B cell (primary cell): ENCODE measurements around the gene PSMG4. TPM values are rescaled to one million over a fixed set of nuclear protein-coding genes. Genes with fewer than 3 reads are reported as not detected.

Experiments
- ATAC-seq: fragments of 200-7000 bp; cut with Tn5 transposase; one replicate; pipeline ENCODE4 v1.10.0; 2021; ENCODE audit warnings: low read depth, mild to moderate bottlenecking, moderate number of reproducible peaks, moderate library complexity
- CTCF ChIA-PET: fragments of 350-600 bp; sonication (Branson Sonifier 250); formaldehyde crosslinking; loops from one replicate; lab custom pipeline; 2021; ENCODE audit warnings: antibody characterized with exemption, inconsistent platforms; lab: Charles Lee
- POLR2A ChIA-PET: fragments of 350-600 bp; sonication (Branson Sonifier 250); formaldehyde crosslinking; loops from one replicate; lab custom pipeline; 2021; ENCODE audit warnings: antibody characterized with exemption; lab: Charles Lee
- DNase-seq: peaks from one replicate; pipeline ENCODE4 v3.0.0; 2013
- H2AFZ ChIP-seq: 2 replicates; pipeline ENCODE4 v1.6.1; 2012; ENCODE audit warnings: mild to moderate bottlenecking, low read depth, low read length; ENCODE audit not compliant: insufficient read depth, poor library complexity, severe bottlenecking
- H3K27ac ChIP-seq, 2 donors: 1 replicate in 1 of 2; 2 replicates in 1 of 2; pipeline ENCODE4 v1.5.1; 2012 to 2013; ENCODE audit warnings: low read length in 2 of 2, mild to moderate bottlenecking in 2 of 2, moderate library complexity in 1 of 2
- H3K27me3 ChIP-seq, 4 experiments: fragments of 200-600 bp in 1 of 4; sonication (generic) in 1 of 4; replicated peaks in 1 of 4; 1 replicate in 2 of 4; 2 replicates in 2 of 4; pipeline versions ENCODE4 v1.6.1 to v1.7.0; 2013 to 2016; ENCODE audit warnings: low read length in 3 of 4, mild to moderate bottlenecking in 2 of 4, mixed read lengths in 1 of 4, moderate library complexity in 1 of 4; ENCODE audit not compliant: insufficient read depth in 4 of 4, control insufficient read depth in 3 of 4; ENCODE audit errors: control extremely low read depth in 1 of 4
- H3K36me3 ChIP-seq, 2 experiments: replicated peaks in 1 of 2; 1 replicate in 1 of 2; 2 replicates in 1 of 2; pipeline versions ENCODE4 v1.6.1 to v1.7.1; 2013; ENCODE audit warnings: low read length in 1 of 2; ENCODE audit not compliant: insufficient read depth in 2 of 2, control insufficient read depth in 1 of 2; ENCODE audit errors: control extremely low read depth in 1 of 2, extremely low read depth in 1 of 2
- H3K4me1 ChIP-seq, 2 donors: fragments of 200-600 bp in 1 of 2; sonication (generic) in 1 of 2; 1 replicate in 1 of 2; 2 replicates in 1 of 2; pipeline versions ENCODE4 v1.5.1 to v1.6.1; 2013 to 2017; ENCODE audit warnings: low read length in 2 of 2; ENCODE audit not compliant: control insufficient read depth in 2 of 2, insufficient read depth in 2 of 2
- H3K4me2 ChIP-seq: replicated peaks from 2 replicates; pipeline ENCODE3; 2012; ENCODE audit warnings: mild to moderate bottlenecking, low read depth, low read length; ENCODE audit not compliant: poor library complexity, severe bottlenecking
- H3K4me3 ChIP-seq, 5 experiments: fragments of 200-600 bp in 1 of 5; sonication (generic) in 1 of 5; 1 replicate in 3 of 5; 2 replicates in 2 of 5; pipeline versions ENCODE4 v1.5.1 to v1.7.0; 2011 to 2016; ENCODE audit warnings: low read length in 4 of 5, mild to moderate bottlenecking in 4 of 5, low read depth in 2 of 5, control low read depth in 1 of 5, moderate library complexity in 1 of 5; ENCODE audit not compliant: insufficient read depth in 1 of 5; ENCODE audit errors: control extremely low read depth in 1 of 5, extremely low read depth in 1 of 5
- H3K79me2 ChIP-seq: fragments of 200-600 bp; sonication (generic); one replicate; pipeline ENCODE4 v1.6.0; 2016; ENCODE audit warnings: low read length; ENCODE audit not compliant: control insufficient read depth, insufficient read depth
- H3K9ac ChIP-seq: fragments of 200-600 bp; sonication (generic); 2 replicates; pipeline ENCODE4 v1.6.1; 2017; ENCODE audit warnings: mild to moderate bottlenecking, low read length, moderate library complexity
- H3K9me3 ChIP-seq, 3 donors: one replicate each; pipeline versions ENCODE4 v1.6.1 to v1.7.1; 2013; ENCODE audit warnings: low read length in 2 of 3; ENCODE audit not compliant: control insufficient read depth in 2 of 3, insufficient read depth in 1 of 3; ENCODE audit errors: control extremely low read depth in 1 of 3
- H4K20me1 ChIP-seq: 2 replicates; pipeline ENCODE4 v1.6.0; 2012; ENCODE audit warnings: mild to moderate bottlenecking, low read length; ENCODE audit not compliant: insufficient read depth, control insufficient read depth, poor library complexity, severe bottlenecking
- H3K27ac Mint-ChIP-seq: one replicate; pipeline ENCODE4 v1.8.0; 2021; ENCODE audit warnings: mixed read lengths
- H3K27me3 Mint-ChIP-seq: one replicate; pipeline ENCODE4 v1.8.0; 2021; ENCODE audit warnings: mixed read lengths
- H3K4me1 Mint-ChIP-seq: one replicate; pipeline ENCODE4 v1.8.0; 2021; ENCODE audit warnings: mixed read lengths
- H3K4me3 Mint-ChIP-seq: one replicate; pipeline ENCODE4 v1.8.0; 2021; ENCODE audit warnings: mixed read lengths
- H3K9me3 Mint-ChIP-seq: one replicate; pipeline ENCODE4 v1.8.0; 2022; ENCODE audit warnings: mixed read lengths; ENCODE audit not compliant: insufficient read depth
- EZH2 ChIP-seq: IDR thresholded peaks from 2 replicates; pipeline ENCODE4 v1.6.1; 2012; ENCODE audit warnings: borderline replicate concordance, low read depth, mild to moderate bottlenecking, moderate library complexity, low read length; ENCODE audit not compliant: insufficient read depth, poor library complexity, severe bottlenecking
- WGBS: methylation state at CpG from one replicate; pipeline ENCODE4 v1.1.5; 2013; ENCODE audit warnings: missing lambda C conversion rate; ENCODE audit not compliant: insufficient coverage; 5-methylcytosine and 5-hydroxymethylcytosine counted together
- intact Hi-C: fragments of 100-400 bp; cut with micrococcal nuclease; formaldehyde crosslinking; loops from one replicate; pipeline ENCODE4 v1.10.0; 2022
- polyA plus RNA-seq: library from polyadenylated mRNA; depleted of rRNA; stranded (reverse); fragments of >200 nt; gene quantifications from 2 replicates; pipeline ENCODE4 v1.2.3, GENCODE V29; 2012
- total RNA-seq, 2 donors: library from RNA; stranded (reverse); fragments of 120-200 nt in 1 of 2; gene quantifications; 1 replicate in 1 of 2; 2 replicates in 1 of 2; pipeline versions ENCODE4 v1.2.3 to v1.2.4, GENCODE V29; 2013 to 2022
- TF ChIP-seq, protein P1 (sequence below): fragments of 200-600 bp; IDR thresholded peaks from one replicate; pipeline ENCODE4 v1.8.0; 2022; ENCODE audit warnings: antibody characterized with exemption, mild to moderate bottlenecking

PSMG4 gene
- total and polyA plus RNA-seq, 2 donors (not counting 1 experiment from before 2014, with no cell fraction given), result 31.9 to 42.4 TPM

DNA sequence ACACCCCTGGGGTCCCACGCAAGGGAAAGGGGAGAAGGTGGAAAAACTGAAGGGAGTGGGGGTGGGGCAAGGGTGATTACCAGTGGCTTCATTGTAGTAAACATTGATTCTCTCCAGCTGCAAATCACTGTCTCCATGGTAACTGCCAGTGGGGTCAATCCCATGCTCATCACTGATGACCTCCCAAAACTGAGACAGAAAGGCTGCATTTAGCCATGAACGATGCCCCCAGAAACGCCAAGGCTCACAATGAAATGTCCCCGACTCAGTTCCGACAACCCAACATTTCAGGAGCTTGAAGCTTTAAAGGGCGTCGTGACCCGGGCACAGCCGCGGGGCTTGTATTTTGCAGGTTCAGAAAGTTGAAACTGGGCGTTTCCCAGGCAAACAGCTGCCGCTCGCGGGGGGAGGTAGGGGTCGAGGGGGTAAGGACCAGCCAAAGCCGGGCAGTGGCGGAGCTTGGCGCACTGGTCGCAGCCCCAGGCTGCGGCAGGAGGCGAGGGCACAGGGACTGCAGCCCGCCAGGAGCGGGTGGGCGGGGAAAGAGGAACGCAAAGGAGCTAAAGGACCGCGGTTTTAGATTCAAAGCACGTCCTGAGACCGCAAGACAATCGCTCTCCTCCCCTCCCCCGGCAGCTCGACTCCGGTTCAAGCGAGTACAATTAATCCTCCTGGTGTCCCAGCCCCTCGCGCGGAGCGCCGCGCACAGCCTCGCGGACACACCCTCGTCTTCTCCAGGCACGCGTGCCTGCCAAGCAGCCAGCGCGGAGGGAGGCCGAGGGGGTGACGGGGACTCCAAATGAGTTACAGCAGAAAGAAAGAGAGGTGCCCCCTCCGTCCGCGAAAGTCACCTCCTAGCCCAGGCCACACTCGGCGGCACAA, 32.0 kb upstream of the PSMG4 start:
- Histone ChIP-seq H3K27ac (no peak overlapping the region), H3K4me2 (peak overlapping the region; percentile 96), H3K79me2 (no peaks in the 10 kb centered on the region), H3K9ac (peak overlapping the region; percentile 65), H3K9me3 (peaks cover 0 to 31% (median 0%) of the 10 kb centered on the region in 3 donors), H4K20me1 (no peaks in the 10 kb centered on the region), H3K4me1 (peaks cover 50 to 52% of the 10 kb centered on the region in 2 donors), H2AFZ (peak overlapping the region; percentile 69), H3K27me3 (peaks cover 0 to 59% (median 42%) of the 10 kb centered on the region in 4 experiments), H3K4me3 (peak overlapping the region in 4 of 5 experiments; percentile 23 to 58 (median 44)), H3K36me3 (no peaks in the 10 kb centered on the region)
- DNase-seq (peak; percentile 66), ATAC-seq (no peak)
- Mint-ChIP-seq H3K27ac (no peak overlapping the region), H3K4me1 (peaks cover 49% of the 10 kb centered on the region), H3K27me3 (peaks cover 58% of the 10 kb centered on the region), H3K9me3 (no peaks in the 10 kb centered on the region), H3K4me3 (peak overlapping the region; percentile 91)
- WGBS, result 4% methylated on average over 53 of the region's 54 CpGs
- intact Hi-C loops, result loop anchor here (1.0 kb wide), 1 partner anchor 100 kb away; no protein-coding TSS in a partner anchor
- ChIA-PET POLR2A (interaction anchor here (0.6 kb wide), 1 partner anchor 456 kb away, joined by 4 read pairs; no protein-coding TSS in a partner anchor), CTCF (interaction anchor here (1.7 to 2.7 kb wide), 2 partner anchors 25 to 64 kb away, joined by 9 to 11 read pairs; no protein-coding TSS in a partner anchor)
- TF ChIP-seq, protein P1, sequence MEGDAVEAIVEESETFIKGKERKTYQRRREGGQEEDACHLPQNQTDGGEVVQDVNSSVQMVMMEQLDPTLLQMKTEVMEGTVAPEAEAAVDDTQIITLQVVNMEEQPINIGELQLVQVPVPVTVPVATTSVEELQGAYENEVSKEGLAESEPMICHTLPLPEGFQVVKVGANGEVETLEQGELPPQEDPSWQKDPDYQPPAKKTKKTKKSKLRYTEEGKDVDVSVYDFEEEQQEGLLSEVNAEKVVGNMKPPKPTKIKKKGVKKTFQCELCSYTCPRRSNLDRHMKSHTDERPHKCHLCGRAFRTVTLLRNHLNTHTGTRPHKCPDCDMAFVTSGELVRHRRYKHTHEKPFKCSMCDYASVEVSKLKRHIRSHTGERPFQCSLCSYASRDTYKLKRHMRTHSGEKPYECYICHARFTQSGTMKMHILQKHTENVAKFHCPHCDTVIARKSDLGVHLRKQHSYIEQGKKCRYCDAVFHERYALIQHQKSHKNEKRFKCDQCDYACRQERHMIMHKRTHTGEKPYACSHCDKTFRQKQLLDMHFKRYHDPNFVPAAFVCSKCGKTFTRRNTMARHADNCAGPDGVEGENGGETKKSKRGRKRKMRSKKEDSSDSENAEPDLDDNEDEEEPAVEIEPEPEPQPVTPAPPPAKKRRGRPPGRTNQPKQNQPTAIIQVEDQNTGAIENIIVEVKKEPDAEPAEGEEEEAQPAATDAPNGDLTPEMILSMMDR, result no peak
- no peak for TF ChIP-seq EZH2
